SU-DHL-6 (cell line): Measurements from ENCODE around the gene GOLGA7B.

Experiments
- CTCF ChIP-seq: fragments of 200-600 bp; sonication (generic); IDR thresholded peaks from one replicate; pipeline ENCODE4 v1.5.1; 2017; ENCODE audit warnings: antibody characterized with exemption, mild to moderate bottlenecking, low read length, moderate library complexity; ENCODE audit not compliant: insufficient read depth, poor library complexity, severe bottlenecking
- EZH2phosphoT487 ChIP-seq: fragments of 200-600 bp; sonication (generic), shearing (Covaris generic); conservative IDR thresholded peaks from 2 replicates; pipeline ENCODE4 v1.6.1; 2018; ENCODE audit warnings: mild to moderate bottlenecking, antibody characterized with exemption, low read length, moderate library complexity, mixed read lengths

GRCh38 chr10:97825020-97825760, 24.5 kb upstream of the GOLGA7B start:
- no peak for TF ChIP-seq CTCF
- TF ChIP-seq EZH2phosphoT487: no peak
